Measurements from ENCODE around the gene FOXQ1.

DNA sequence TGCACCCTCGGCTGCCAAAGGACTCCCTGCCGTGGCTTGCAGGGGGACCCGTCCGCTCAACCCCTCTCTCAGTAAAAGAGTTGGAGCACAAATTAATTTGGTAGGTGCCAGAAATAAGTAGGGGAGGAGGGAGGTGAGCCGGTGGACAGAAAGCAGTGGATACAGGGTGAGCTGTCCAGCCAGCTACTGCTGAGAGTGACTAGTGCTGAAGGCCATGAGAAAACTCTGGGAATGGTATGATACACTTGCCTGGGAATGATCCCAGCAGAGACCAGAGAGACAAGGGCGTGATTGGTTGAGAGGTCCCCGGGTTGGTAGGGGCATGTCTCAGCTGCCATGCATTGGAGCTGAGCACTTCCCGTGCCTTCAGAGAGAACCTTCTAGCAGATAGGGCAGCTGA is 15.7 kb downstream of the FOXQ1 start:
- no peak for TF ChIP-seq POLR2A (IDR thresholded peaks at IDR 0.05; ENCODE audit: low read depth, low read length)
- TF ChIP-seq POLR2AphosphoS5 (IDR thresholded peaks at IDR 0.05; ENCODE audit: low read depth, low read length): no peak
- no peak for TF ChIP-seq TAF1 (IDR thresholded peaks at IDR 0.05; ENCODE audit: low read depth, low read length)
- no peak for TF ChIP-seq POU2F2 (IDR thresholded peaks at IDR 0.05; ENCODE audit: low read depth, low read length)
- no peak for TF ChIP-seq PAX5 (IDR thresholded peaks at IDR 0.05; ENCODE audit: insufficient read depth, low read length, severe bottlenecking)
